ENCODE measurements around the gene ENTPD8. TPM values are rescaled to one million over a fixed set of nuclear protein-coding genes. Genes with fewer than 3 reads are reported as not detected.

ENTPD8 gene
- total RNA-seq, 1 donor from 2014 or later, result not detected

- no peak overlapping the region for H3K4me3 ChIP-seq (ENCODE audit: low read depth, low read length)
- no peak for DNase-seq (ENCODE audit: low read depth)
- no peak for TF ChIP-seq CTCF (conservative IDR thresholded peaks at IDR 0.05; ENCODE audit: low read depth, low read length)
Measured at GRCh38 chr9:137441935-137442321, 771 bp upstream of the ENTPD8 start.

GRCh38 chr9:137439158-137439714 lies 1.9 kb downstream of the ENTPD8 start:
- no peak for DNase-seq (ENCODE audit: low read depth)
- TF ChIP-seq CTCF (conservative IDR thresholded peaks at IDR 0.05; ENCODE audit: low read depth, low read length), result no peak
- H3K4me3 ChIP-seq (ENCODE audit: low read depth, low read length), result no peak overlapping the region

GRCh38 chr9:137438591-137439157 lies 2.5 kb downstream of the ENTPD8 start:
- H3K4me3 ChIP-seq (ENCODE audit: low read depth, low read length), result no peak overlapping the region
- TF ChIP-seq CTCF (conservative IDR thresholded peaks at IDR 0.05; ENCODE audit: low read depth, low read length), result no peak
- no peak for DNase-seq (ENCODE audit: low read depth)

- no peak for TF ChIP-seq CTCF (conservative IDR thresholded peaks at IDR 0.05; ENCODE audit: low read depth, low read length)
- DNase-seq (ENCODE audit: low read depth), result no peak
- no peak overlapping the region for H3K4me3 ChIP-seq (ENCODE audit: low read depth, low read length)
Measured at GRCh38 chr9:137437691-137438590, 3.2 kb downstream of the ENTPD8 start.

GRCh38 chr9:137436761-137437600 lies 4.2 kb downstream of the ENTPD8 start:
- no peak for DNase-seq (ENCODE audit: low read depth)
- H3K4me3 ChIP-seq (ENCODE audit: low read depth, low read length), result no peak overlapping the region
- no peak for TF ChIP-seq CTCF (conservative IDR thresholded peaks at IDR 0.05; ENCODE audit: low read depth, low read length)

GRCh38 chr9:137435980-137436760 lies 5.0 kb downstream of the ENTPD8 start:
- no peak overlapping the region for H3K4me3 ChIP-seq (ENCODE audit: low read depth, low read length)
- no peak for TF ChIP-seq CTCF (conservative IDR thresholded peaks at IDR 0.05; ENCODE audit: low read depth, low read length)
- DNase-seq (ENCODE audit: low read depth), result peak; percentile 31
